ENCODE data around the gene NANP.
"Not testable (repeated sequence)": the region's sequence is repeated elsewhere in the genome, so short reads cannot be mapped to it uniquely, and the experiment has no call there.

NANP gene, protein sequence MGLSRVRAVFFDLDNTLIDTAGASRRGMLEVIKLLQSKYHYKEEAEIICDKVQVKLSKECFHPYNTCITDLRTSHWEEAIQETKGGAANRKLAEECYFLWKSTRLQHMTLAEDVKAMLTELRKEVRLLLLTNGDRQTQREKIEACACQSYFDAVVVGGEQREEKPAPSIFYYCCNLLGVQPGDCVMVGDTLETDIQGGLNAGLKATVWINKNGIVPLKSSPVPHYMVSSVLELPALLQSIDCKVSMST

DNA sequence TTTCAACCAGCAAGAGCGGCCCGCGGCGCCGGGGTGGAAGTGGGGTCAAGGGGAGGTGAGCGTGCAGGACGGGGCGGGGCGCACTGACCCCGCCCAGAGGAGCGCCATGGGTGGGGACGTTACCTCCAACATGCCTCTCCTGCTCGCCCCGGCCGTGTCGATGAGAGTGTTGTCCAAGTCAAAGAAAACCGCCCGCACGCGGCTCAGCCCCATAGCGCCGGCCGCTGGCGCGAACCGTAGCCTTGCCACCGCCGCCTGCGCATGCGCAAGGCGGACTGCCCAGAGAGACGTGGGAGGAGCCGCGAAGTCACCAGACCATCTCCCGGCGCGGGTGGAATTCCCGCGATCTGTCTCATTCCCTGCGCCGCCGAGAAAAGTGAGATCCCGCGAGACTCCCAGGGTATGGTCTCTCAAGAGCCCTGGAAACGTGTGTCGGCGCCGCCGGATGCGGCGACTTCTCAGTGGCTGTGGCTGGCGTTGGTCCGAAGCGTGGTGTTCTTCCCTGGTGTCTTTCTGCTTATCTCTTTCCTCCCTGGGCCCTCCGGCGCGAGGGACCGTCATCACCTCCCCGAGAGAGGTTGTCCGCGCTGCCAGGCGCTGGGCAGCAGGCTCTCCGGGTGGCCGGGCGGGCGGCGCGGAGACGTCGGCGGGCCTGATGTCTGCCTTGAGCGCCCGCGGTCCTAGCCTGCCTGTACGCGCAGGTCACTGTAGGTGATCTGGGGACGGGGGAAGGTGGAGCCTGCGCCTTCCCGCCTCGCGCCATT lies at the start of gene NANP:
Gene NANP (minus strand): TSS at position 279 of the 764 bp plus-strand sequence. CDS start 66 bp downstream, at position 213.
- peak; percentile 90 for DNase-seq (ENCODE audit: low read depth, low spot score)
- peak within 1 kb of the TSS; percentile 96 for H3K27ac ChIP-seq

DNA sequence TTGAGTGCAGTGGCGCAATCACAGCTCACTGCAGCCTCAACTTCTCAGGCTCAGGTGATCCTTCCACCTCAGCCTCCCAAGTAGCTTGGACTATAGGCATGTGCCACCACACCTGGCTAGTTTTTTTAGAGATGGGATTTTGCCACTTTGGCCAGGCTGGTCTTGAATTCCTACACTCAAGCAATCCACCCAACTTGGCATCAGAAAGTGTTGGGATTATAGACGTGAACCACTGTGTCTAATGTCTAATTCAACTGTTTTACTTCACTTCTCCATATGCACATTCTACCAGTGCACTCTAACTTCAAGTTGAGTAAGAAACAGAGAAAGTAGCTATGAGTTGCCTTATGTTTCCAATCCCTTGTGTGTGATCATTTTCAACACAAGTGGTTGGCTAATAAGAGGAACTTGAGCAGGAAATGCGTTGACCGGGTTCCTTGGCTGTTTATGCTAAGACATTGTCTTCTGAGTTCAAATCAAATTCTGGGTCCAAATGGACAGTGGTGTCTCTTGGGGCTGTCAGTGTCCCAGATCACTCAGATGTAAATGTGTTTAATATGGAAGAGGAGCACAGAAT lies 48.9 kb upstream of the NANP start:
- DNase-seq (ENCODE audit: low read depth, low spot score), result no peak
- no peak overlapping the region for H3K27ac ChIP-seq

DNA sequence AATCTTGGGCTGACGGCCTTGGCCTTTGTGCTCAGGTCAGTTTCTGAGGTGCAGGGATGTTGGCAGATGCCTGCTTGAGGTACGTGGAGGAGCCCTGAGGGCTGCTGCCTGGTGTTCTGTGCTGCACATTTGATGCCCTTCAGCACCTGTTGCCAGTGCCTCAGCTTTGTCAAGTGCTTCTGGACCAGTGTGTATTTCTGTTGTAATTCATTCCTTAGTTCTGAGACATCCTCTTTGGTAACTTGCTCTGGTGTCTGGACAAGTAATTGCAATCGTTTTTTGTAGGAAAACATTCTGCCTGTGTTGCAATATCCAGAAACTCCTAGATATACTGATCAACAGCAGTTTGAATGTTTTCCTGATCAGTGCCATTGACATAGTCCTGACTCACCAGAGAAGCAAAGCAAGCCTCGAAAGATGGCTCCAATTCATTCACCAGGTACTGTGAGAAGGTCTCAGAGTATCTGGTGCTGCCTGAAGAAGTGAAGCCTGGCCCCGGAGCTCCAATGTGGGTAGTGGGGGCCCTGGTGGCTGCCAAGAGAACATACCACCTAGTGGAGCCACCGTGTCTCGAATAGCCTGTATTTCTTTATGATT lies 46.1 kb upstream of the NANP start:
- H3K27ac ChIP-seq, result peak overlapping the region; percentile 85
- DNase-seq (ENCODE audit: low read depth, low spot score), result peak; percentile 68

DNA sequence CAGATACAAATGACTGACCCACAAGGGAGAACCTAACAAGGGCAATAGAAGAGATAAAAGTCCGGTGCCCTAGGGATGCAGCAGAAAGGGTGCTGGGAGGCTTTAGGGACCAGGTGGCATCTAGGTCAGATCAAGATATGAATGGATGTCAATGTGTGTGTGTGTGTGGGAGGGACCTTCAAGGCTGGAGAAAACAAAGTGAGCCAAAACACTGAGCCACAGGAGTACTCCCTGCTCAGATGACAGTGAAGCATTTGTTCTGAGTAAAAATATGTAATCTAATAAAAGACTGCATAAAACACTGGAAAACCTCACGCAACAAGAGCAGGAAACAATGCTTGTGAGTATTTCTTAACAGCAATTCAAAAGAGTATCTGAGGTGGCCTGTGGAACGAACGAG lies 44.6 kb upstream of the NANP start:
- no peak overlapping the region for H3K27ac ChIP-seq
- DNase-seq (ENCODE audit: low read depth, low spot score), result no peak

DNA sequence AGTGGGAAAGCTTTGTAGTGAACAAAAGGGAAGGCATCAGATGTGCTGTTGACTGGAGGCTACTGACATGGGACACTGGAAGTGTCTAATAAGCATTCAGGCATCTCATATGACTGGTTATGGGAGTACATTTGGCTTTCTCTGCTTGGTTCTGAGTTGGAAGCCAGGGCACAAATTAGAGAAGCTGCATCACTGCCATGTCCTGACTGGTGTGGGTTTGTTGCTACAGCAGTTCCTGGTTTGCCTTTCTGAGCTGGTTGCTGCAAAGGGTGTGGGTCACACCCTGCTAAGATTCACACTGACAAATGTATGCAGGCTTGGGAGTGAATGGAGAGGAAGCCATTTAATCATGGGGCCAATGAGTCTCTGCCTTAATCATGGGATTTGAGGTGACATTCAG lies 36.2 kb upstream of the NANP start:
- DNase-seq (ENCODE audit: low read depth, low spot score), result peak; percentile 24
- H3K27ac ChIP-seq, result peak overlapping the region; percentile 27

DNA sequence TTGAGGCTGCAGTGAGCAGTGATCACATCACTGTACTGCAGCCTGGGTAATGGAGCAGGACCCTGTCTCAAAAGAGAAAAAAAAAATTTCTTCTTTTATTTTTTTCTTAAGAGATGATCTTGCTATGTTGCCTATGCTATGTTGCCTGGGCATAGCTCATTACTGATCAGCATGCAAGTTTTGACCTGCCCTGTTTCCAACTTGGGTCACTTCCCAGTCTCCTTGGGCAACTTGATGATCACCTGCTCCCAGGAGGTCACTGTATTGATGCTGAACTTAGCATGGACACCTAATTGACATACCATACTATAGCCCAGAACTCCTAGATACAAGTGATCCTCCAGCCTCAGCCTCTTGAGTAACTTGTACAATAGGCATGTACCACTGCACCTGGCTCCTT lies 30.7 kb upstream of the NANP start:
- peak; percentile 18 for DNase-seq (ENCODE audit: low read depth, low spot score)

DNA sequence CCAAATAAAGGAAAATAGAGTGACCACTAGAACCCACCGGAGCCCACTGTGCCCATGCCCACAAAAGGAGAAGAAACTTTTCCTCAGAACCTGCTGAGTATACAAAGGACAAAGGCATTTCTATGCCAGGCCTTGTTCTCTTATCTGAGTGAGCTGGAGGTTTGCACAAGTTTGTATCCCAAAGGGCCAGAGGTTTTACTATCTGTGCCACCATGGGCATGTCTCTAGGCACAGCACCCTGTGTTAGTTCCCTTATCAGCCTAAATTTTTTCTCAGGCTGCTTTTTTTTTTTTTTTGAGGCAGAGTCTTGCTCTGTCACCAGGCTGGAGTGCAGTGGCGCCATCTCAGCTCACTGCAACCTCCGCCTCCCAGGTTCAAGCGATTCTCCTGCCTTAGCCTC lies 29.1 kb upstream of the NANP start:
- not testable (repeated sequence) for DNase-seq (ENCODE audit: low read depth, low spot score); H3K27ac ChIP-seq

More for the DNA sequence above, 30.7 kb upstream of the NANP start:
- no peak overlapping the region for H3K27ac ChIP-seq

DNA sequence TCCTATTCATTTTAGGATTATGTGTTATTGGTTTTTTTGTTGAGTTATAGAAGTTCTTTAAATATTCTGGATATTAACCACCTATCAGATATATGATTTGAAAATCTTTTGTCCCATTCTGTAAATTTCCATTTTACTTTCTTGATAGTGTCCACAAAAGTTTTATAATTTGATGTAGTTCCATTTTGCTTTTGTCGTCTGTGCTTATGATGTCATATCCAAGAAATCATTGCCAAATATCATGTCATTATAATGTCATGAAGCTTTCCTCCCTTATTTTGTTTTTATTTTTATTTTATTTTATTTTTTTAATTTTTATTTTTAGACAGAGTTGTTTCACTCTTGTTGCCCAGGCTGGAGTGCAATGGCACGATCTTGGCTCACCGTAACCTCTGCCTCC lies 21.0 kb upstream of the NANP start:
- no peak for DNase-seq (ENCODE audit: low read depth, low spot score)
- H3K27ac ChIP-seq, result no peak overlapping the region

DNA sequence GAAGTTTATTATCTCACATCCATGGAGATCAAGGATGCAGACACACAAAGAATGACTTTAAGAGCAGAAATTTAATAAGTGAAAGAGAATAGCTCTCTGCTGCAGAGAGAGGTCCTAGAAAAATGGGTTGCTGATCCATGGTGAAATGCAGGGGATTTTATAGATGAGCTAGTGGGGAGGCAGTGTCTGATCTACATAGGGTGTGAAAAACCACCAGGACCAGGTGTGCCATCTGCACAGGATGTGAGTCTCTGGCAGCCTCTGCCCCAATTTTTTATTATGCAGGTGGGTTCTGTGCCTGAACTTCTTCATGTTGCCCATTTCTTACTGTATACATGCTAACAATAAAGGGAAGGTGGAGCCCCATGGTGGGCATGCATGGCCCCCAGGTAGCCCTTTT lies 19.9 kb upstream of the NANP start:
- DNase-seq (ENCODE audit: low read depth, low spot score), result no peak
- no peak overlapping the region for H3K27ac ChIP-seq

DNA sequence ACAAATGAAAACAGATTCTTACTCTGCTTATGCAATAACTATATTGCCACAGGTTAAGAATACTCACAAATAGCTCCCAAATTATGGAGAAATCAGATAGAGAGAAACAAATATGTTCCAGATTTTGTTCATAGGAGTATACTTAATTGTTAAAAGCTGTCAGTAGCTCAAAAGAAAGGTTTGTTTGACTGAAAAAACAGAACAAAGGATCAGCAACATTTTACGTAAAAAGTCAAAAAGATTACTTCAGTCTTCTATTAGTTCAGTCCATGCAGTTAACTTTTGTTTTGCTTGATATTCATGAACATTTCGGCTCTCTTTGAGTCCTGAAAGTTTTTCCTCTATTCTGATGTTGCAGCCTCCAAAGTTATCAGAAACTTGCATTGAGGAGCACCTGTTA lies 13.4 kb upstream of the NANP start:
- no peak overlapping the region for H3K27ac ChIP-seq
- no peak for DNase-seq (ENCODE audit: low read depth, low spot score)

DNA sequence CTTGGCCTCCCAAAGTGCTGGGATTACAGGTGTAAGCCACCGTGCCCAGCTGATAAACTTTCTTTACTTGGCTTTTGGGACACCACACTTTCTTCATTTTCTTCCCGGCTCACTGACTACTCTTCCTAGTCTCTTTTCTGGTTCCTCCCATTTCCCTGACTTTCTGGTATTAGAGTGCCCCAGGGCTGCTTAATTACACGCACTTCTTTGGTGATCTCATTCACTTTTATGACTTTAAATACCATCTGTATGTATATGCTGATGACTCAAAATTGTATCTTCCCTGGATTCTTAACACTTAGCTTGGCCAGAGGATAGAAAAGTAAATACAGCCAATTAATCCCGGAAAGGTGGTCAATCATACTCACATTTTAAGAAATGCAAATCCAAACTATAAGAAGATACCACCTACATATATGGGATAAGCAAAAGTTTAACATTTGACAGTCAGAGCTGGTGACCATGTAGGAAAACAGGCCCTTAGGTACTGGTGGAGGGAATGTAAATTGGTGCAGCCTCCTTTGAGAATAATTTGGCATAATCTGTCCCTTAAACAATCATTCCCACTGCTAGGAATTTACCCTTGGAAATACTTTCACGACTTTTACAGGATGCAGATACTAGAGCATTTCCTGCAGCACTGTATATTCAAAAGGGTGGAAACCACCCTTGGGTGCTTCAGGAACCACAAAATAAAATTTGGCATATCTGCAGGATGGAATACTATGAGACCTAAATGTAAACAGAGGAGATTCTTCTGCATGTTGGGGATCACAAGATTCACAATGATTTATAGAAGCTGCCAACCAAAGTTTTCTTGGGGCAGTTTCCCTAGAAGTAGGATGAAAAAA lies 9.4 kb upstream of the NANP start:
- H3K27ac ChIP-seq, result peak overlapping the region; percentile 33
- DNase-seq (ENCODE audit: low read depth, low spot score), result peak; percentile 56

DNA sequence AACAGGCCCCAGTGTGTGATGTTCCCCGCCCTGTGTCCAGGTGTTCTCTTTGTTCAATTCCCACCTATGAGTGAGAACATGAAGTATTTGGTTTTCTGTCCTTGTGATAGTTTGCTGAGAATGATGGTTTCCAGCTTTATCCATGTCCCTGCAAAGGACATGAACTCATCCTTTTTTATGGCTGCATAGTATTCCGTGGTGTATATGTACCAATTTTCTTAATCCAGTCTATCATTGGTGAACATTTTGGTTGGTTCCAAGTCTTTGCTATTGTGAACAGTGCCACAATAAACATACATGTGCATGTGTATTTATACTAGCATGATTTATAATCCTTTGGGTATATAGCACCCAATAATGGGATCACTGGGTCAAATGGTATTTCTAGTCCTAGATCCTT lies 6.8 kb upstream of the NANP start:
- DNase-seq (ENCODE audit: low read depth, low spot score); H3K27ac ChIP-seq: not testable (repeated sequence)

DNA sequence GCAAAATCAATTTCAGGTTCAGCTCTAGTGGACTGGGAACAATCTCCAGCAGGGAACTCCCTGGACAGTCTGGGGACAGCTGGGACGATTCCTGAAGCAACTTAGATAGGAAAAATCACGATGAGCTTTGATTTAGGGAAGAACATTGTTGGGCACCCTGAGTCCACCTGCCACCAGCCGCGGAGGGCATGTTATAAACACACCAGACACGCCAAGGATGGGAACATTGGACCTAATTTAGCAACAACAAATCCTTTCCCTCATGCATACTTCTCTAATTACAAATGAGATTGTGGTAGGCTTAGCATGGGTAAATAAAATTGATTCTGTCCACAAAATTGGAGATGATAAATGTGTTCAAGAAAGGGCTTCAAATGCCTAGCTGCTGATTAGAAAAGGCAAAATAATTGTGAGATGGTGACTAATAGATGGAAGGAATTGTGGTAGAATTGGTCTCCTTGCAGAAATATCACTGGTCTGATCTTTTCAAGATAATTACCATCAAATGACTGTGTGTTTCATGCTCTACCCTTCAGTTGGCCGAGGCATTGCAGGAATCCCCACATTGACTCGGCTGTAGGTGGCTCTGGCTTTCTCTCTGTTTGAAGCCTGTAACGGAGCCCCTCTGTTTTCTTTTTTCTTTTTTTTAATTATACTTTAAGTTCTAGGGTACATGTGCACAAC lies 6.1 kb upstream of the NANP start:
- no peak overlapping the region for H3K27ac ChIP-seq
- no peak for DNase-seq (ENCODE audit: low read depth, low spot score)

DNA sequence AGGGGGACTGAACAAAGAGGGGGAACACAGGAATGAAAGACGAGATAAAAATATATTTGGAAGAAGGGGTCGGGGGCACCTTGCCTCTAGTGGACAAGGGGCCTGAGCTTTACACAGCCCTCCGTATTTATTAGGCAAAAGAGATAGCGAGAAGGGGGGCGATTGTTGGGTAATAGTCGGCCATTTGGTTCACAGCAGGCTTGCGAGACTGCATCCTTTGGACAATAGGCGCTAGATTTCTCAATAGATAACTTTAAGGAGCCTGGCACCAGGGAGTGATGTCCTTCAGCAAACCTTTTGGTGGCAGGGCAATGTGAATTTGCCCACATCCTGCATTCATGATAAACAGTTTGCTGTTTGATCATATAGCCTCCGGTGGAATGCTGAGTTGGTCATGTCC lies 3.0 kb upstream of the NANP start:
- H3K27ac ChIP-seq, result no peak overlapping the region
- no peak for DNase-seq (ENCODE audit: low read depth, low spot score)

DNA sequence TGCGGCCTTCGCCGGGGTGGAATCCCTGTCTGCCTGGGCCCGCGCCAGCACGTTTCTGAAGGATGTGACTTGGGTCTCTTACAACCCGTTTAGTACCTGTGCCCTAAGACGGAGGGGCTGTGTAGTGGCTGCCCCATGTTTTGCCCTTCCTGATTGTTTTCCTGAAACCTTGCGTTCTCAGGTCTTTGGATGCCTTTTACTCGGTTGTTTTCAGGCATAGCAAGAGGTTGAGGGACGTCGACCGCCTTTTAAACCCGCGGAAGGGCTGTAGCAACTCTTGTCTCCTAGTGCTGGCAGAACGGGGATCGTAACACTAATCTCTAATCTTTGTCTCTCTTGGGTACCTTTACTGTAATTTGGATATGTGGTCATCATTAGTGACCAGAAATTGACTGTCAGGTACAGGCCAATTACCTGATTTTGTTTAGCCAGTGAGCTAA lies 706 bp upstream of the NANP start:
- no peak for DNase-seq (ENCODE audit: low read depth, low spot score)

DNA sequence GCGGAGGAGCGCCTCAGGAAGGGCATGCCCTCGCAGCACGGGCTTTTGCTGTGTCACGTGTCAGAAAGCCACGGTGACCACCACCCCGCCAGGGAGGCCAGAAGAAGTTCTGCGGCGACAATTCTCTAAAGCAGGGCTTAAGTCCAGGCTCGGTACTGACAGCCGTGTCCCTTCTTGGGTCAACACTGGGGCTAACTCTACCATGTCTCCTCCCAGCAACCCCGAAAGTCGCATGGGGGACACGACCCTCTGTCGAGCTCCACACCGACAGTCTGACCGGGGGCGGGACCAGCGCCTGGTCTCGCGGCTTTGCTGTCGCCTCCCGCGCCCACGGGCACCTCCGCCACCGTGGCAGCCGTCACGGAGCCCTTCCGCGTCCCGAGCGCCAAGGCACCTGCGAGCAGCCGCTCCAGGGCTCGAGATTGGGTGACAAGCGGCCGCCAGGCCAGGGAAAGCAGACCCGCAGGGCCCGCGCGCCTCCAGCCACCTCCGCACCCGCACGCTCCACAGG lies 534 bp downstream of the NANP start:
- DNase-seq (ENCODE audit: low read depth, low spot score), result no peak
- H3K27ac ChIP-seq, result peak overlapping the region; percentile 96

More for the DNA sequence above, 706 bp upstream of the NANP start:
- H3K27ac ChIP-seq, result peak overlapping the region; percentile 96

DNA sequence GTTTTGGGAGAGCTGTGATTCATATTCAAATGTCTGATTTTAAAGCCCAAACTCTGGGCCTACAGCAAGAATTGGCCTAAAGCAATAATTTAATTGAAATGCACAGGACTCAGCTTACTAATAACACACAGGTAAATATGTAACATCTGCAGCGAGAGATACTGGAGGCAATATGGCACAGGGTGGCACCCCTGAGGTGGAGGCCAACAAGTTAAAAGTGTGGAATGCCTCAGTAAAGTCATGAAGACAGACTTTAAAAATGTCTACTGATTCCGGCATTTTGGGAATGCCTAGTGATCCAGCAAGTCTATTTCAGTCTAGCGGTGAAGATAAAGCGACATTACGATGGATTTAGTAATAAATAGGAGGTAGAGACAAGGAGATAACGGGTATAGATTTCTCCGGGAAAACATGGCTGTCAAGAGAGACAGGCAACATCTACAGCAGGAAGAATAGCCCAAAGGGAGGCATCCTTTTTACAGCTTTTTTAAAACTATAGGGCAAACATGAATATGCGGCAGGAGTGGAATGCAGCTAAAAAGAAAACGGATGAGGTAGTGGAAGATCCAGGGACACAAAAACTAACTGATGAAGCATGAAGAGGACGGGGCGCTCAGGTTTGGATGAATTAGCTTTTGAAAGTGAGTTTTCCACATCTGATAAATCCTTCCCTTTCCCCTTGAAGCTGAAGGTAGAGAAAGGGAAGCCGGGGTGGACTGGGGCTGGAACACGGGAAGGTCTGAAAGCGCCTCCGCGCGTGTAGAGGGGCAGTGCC lies 1.2 kb downstream of the NANP start:
- H3K27ac ChIP-seq, result peak overlapping the region; percentile 96
- DNase-seq (ENCODE audit: low read depth, low spot score), result no peak

DNA sequence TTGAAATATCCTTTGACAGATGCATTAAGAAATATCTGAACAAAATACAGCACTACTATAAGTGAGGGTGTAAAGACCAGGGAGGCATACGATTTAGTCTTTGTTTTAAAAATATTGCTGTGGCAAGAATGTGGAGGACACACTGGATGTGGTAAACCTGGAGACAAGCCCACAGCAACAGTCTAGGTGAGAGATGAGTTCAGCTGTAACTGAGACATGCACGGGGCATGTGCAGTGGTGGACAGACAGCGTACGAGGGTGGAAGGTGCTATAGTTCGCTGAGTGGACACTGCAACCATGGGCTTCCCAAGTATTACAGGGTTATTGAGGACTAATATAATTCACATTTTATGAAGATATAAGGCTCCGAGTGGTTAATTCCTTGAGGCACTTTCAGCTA lies 1.8 kb downstream of the NANP start:
- DNase-seq (ENCODE audit: low read depth, low spot score), result no peak

DNA sequence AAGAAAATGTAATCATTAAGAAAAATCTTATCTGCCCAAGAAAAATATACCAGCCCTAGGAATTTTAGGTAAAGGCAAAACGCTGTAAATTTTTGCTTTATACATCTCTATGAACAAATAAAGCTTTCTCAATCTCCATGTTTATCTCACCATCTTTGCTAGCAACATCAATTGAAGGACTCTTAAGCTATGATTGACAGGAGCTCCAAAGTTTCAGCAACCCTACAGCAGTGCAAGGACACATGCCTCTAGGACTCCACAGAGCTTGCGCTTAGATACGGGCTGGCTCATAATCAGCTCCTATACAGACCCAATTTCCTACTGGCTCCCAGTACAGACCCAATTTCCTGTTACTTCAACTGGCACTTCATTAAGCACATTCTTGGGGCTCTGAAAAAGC lies 4.3 kb downstream of the NANP start:
- no peak for DNase-seq (ENCODE audit: low read depth, low spot score)
- H3K27ac ChIP-seq, result no peak overlapping the region

More for the DNA sequence above, 1.8 kb downstream of the NANP start:
- no peak overlapping the region for H3K27ac ChIP-seq

Measured in epithelial cell of prostate (primary cell).